ENCODE results near the gene OVCA2.

OVCA2 gene

GRCh38 chr17:2054512-2055291, 12.9 kb downstream of the OVCA2 start, which contains the start of gene HIC1:
Gene HIC1 (plus strand): TSS chr17:2055103. CDS start chr17:2056691, 1,588 bp downstream.
- DNase-seq (ENCODE audit: low read depth), result no peak

GRCh38 chr17:2055292-2056205, 13.7 kb downstream of the OVCA2 start:
- no peak for DNase-seq (ENCODE audit: low read depth)

- no peak for DNase-seq (ENCODE audit: low read depth)
Observed at GRCh38 chr17:2056206-2057174, 14.7 kb downstream of the OVCA2 start.

GRCh38 chr17:2057175-2057759, 15.4 kb downstream of the OVCA2 start:
- DNase-seq (ENCODE audit: low read depth), result no peak

- DNase-seq (ENCODE audit: low read depth), result no peak
Observed at GRCh38 chr17:2057760-2058585, 16.2 kb downstream of the OVCA2 start.

GRCh38 chr17:2058586-2059546, 17.0 kb downstream of the OVCA2 start:
- no peak for DNase-seq (ENCODE audit: low read depth)

GRCh38 chr17:2059547-2060384, 17.9 kb downstream of the OVCA2 start:
- DNase-seq (ENCODE audit: low read depth), result no peak

- no peak for DNase-seq (ENCODE audit: low read depth)
Observed at GRCh38 chr17:2060385-2060658, 18.5 kb downstream of the OVCA2 start.

- DNase-seq (ENCODE audit: low read depth), result no peak
Observed at GRCh38 chr17:2060681-2061440, 19.0 kb downstream of the OVCA2 start.

GRCh38 chr17:2061441-2061958, 19.7 kb downstream of the OVCA2 start:
- no peak for DNase-seq (ENCODE audit: low read depth)

GRCh38 chr17:2062571-2063183, 20.9 kb downstream of the OVCA2 start:
- no peak for DNase-seq (ENCODE audit: low read depth)

- DNase-seq (ENCODE audit: low read depth), result no peak
Observed at GRCh38 chr17:2063261-2064146, 21.7 kb downstream of the OVCA2 start.

- DNase-seq (ENCODE audit: low read depth), result no peak
Observed at GRCh38 chr17:2064147-2064489, 22.3 kb downstream of the OVCA2 start.

GRCh38 chr17:2064520-2064971, 22.7 kb downstream of the OVCA2 start:
- DNase-seq (ENCODE audit: low read depth), result no peak

GRCh38 chr17:2064980-2065785, 23.4 kb downstream of the OVCA2 start:
- DNase-seq (ENCODE audit: low read depth), result no peak

Data from GM04503 (cell line).